ENCODE measurements around the gene UBR4. TPM values are rescaled to one million over a fixed set of nuclear protein-coding genes. Genes with fewer than 3 reads are reported as not detected.

UBR4 gene
- total and polyA plus RNA-seq, 10 of the 15 experiments (the other 5 are each of a cell fraction or from before 2014, with no cell fraction given) = 34.2 to 124 (median 56.2) TPM

- in situ Hi-C loops (cut with MboI) (no loop called here), intact Hi-C loops (cut with micrococcal nuclease; ENCODE audit: unreplicated experiment) (no loop called here)
- Histone ChIP-seq H3K36me3 (ENCODE audit: control insufficient read depth in 2 of 2, insufficient read depth in 2 of 2, low read length in 1 of 2) (no peaks in the 10 kb centered on the region), H3K79me2 (ENCODE audit: control insufficient read depth, insufficient read depth, low read length) (no peaks in the 10 kb centered on the region), H3K4me3 (no peak overlapping the region), H4K20me1 (ENCODE audit: control insufficient read depth, insufficient read depth) (no peaks in the 10 kb centered on the region), H3K9ac (ENCODE audit: control insufficient read depth, insufficient read depth, low read length) (no peak overlapping the region), H3K9me3 (replicated peaks; ENCODE audit: control insufficient read depth, insufficient read depth, low read length) (no peaks in the 10 kb centered on the region), H3K27me3 (replicated peaks in 1 of 2; ENCODE audit: control insufficient read depth in 2 of 2, insufficient read depth in 2 of 2, low read length in 1 of 2) (peaks cover 2 to 5% of the 10 kb centered on the region in 2 experiments; a peak in 2 of 4 replicates), H3K27ac (ENCODE audit: control insufficient read depth, insufficient read depth) (no peak overlapping the region), H3K4me1 (ENCODE audit: control insufficient read depth, insufficient read depth, low read length) (no peaks in the 10 kb centered on the region), H3K4me2 (ENCODE audit: control insufficient read depth, insufficient read depth) (no peak overlapping the region), H2AFZ (ENCODE audit: control insufficient read depth, low read depth, low read length) (no peak overlapping the region)
- no TSS peak for BruUV-seq (replicated peaks)
- no peak for DNase-seq (ENCODE audit: low read depth, low spot score)
- ChIA-PET POLR2A (no interaction called here), CTCF (no interaction called here), SMC1A (ENCODE audit: uncharacterized antibody, unreplicated experiment) (no interaction called here), RAD21 (ENCODE audit: unreplicated experiment) (no interaction called here)
- no peak for TF ChIP-seq ZSCAN29 (IDR thresholded peaks at IDR 0.05)
- TF ChIP-seq ZBTB40 (IDR thresholded peaks at IDR 0.05; ENCODE audit: borderline replicate concordance) = no peak
- no peak for TF ChIP-seq ESRRA (IDR thresholded peaks at IDR 0.05; ENCODE audit: low read length)
- no peak for TF ChIP-seq PML (IDR thresholded peaks at IDR 0.05; ENCODE audit: low read length)
- TF ChIP-seq PKNOX1 (IDR thresholded peaks at IDR 0.05) = no peak
- TF ChIP-seq NR2F1 (conservative IDR thresholded peaks at IDR 0.05) = no peak
- TF ChIP-seq SREBF1 (IDR thresholded peaks at IDR 0.05; ENCODE audit: low read length) = no peak
- no peak for TF ChIP-seq USF1 (IDR thresholded peaks at IDR 0.05; ENCODE audit: borderline replicate concordance, extremely low read length, insufficient read depth, low read depth, low read length)
- no peak for TF ChIP-seq CEBPZ (IDR thresholded peaks at IDR 0.05; ENCODE audit: low read depth, low read length)
- no peak for TF ChIP-seq POU2F2 (IDR thresholded peaks at IDR 0.05; ENCODE audit: borderline replicate concordance, low read depth, low read length)
- no peak for TF ChIP-seq MEF2A (IDR thresholded peaks at IDR 0.05; ENCODE audit: insufficient read depth, low read depth, low read length)
- TF ChIP-seq SIX5 (IDR thresholded peaks at IDR 0.05; ENCODE audit: low read depth, low read length, severe bottlenecking) = no peak
- TF ChIP-seq NRF1 (conservative IDR thresholded peaks at IDR 0.05; ENCODE audit: low read depth, low read length) = no peak
- 35% methylated on average over 8 of the region's 8 CpGs for WGBS (ENCODE audit: insufficient coverage, insufficient replicate concordance, low lambda C conversion rate, missing lambda C conversion rate)
- no peak for FAIRE-seq
- ATAC-seq = no peak
Measured at GRCh38 chr1:19033515-19033839, 176.6 kb downstream of the UBR4 start.

Data from GM12878 (cell line).